AG04450 (cell line): ENCODE measurements around the gene NEK8. TPM values are rescaled to one million over a fixed set of nuclear protein-coding genes. Genes with fewer than 3 reads are reported as not detected.

Experiments used
- CTCF ChIA-PET: fragments of 300-600, 350-600 bp; formaldehyde crosslinking; extraction: SDS; loops from one replicate; lab custom pipeline; 2022; ENCODE audit warnings: antibody characterized with exemption, inconsistent platforms; lab: Charles Lee
- POLR2A ChIA-PET: fragments of 350-600 bp; formaldehyde crosslinking; extraction: SDS; loops from one replicate; lab custom pipeline; 2021; ENCODE audit warnings: antibody characterized with exemption, inconsistent platforms; lab: Yijun Ruan, JAX
- DNase-seq: peaks from one replicate; pipeline ENCODE4 v3.0.0-alpha.2; 2011; ENCODE audit warnings: low read depth, low spot score
- H3K27ac ChIP-seq: one replicate; pipeline ENCODE4 v1.5.1; 2012; ENCODE audit warnings: low read depth, low read length, control low read depth
- H3K27me3 ChIP-seq: one replicate; pipeline ENCODE4 v1.6.0; 2012; ENCODE audit warnings: low read length; ENCODE audit not compliant: control insufficient read depth, insufficient read depth
- H3K4me3 ChIP-seq: 2 replicates; pipeline ENCODE4 v1.5.1; 2011; ENCODE audit warnings: mild to moderate bottlenecking, low read depth, low read length, control low read depth
- H3K9me3 ChIP-seq: 2 replicates; pipeline ENCODE4 v1.5.1; 2012; ENCODE audit warnings: low read length; ENCODE audit not compliant: control insufficient read depth, insufficient read depth
- CTCF ChIP-seq: IDR thresholded peaks from 2 replicates; pipeline ENCODE4 v1.5.1; 2011; ENCODE audit warnings: low read depth, low read length, control low read depth, inconsistent platforms
- polyA plus RNA-seq: library from polyadenylated mRNA; depleted of rRNA; stranded (reverse); fragments of >200 nt; gene quantifications from 2 replicates; pipeline ENCODE4 v1.2.3, GENCODE V29; 2011

The NEK8 gene
- polyA plus RNA-seq, 1 experiment = 2.5 TPM

- DNase-seq = no peak
- no peaks in the 10 kb centered on the region; the same call in 1 of the 2 replicates for H3K9me3 ChIP-seq
- ChIA-PET POLR2A (interaction anchor here (1.0 kb wide), 1 partner anchor 11 kb away, joined by 5 read pairs; no protein-coding TSS in a partner anchor), CTCF (interaction anchor here (0.6 kb wide), 1 partner anchor 30 kb away, joined by 4 read pairs; no protein-coding TSS in a partner anchor)
- H3K4me3 ChIP-seq = no peak overlapping the region
- TF ChIP-seq CTCF = no peak
- no peaks in the 10 kb centered on the region for H3K27me3 ChIP-seq
- no peak overlapping the region for H3K27ac ChIP-seq
Measured at GRCh38 chr17:28712705-28713415, 15.7 kb upstream of the NEK8 start.

- no peaks in the 10 kb centered on the region; the same call in 1 of the 2 replicates for H3K9me3 ChIP-seq
Measured at GRCh38 chr17:28714281-28714680, 14.3 kb upstream of the NEK8 start.

GRCh38 chr17:28715217-28715616, 13.4 kb upstream of the NEK8 start:
- Histone ChIP-seq H3K9me3 (no peaks in the 10 kb centered on the region; the same call in 1 of the 2 replicates), H3K4me3 (peak overlapping the region; percentile 85), H3K27me3 (no peaks in the 10 kb centered on the region), H3K27ac (no peak overlapping the region)
- no peak for TF ChIP-seq CTCF
- ChIA-PET CTCF (interaction anchor here (1.2 kb wide), 1 partner anchor 238 kb away, joined by 4 read pairs; no protein-coding TSS in a partner anchor), POLR2A (interaction anchor here (0.6 kb wide), 1 partner anchor 54 kb away, joined by 11 read pairs; no protein-coding TSS in a partner anchor)
- no peak for DNase-seq

More at GRCh38 chr17:28714281-28714680, 14.3 kb upstream of the NEK8 start:
- Histone ChIP-seq H3K27ac (no peak overlapping the region), H3K4me3 (no peak overlapping the region), H3K27me3 (no peaks in the 10 kb centered on the region)
- DNase-seq = no peak
- CTCF ChIA-PET = no interaction called here
- POLR2A ChIA-PET = no interaction called here
- no peak for TF ChIP-seq CTCF

- Histone ChIP-seq H3K4me3 (peak overlapping the region; percentile 85), H3K27me3 (no peaks in the 10 kb centered on the region), H3K27ac (peak overlapping the region; percentile 91), H3K9me3 (no peaks in the 10 kb centered on the region; the same call in 1 of the 2 replicates)
- no peak for DNase-seq
- no peak for TF ChIP-seq CTCF
- POLR2A ChIA-PET = no interaction called here
- CTCF ChIA-PET = interaction anchor here (1.0 kb wide), 1 partner anchor 10 kb away, joined by 3 read pairs; no protein-coding TSS in a partner anchor
Measured at GRCh38 chr17:28716740-28717577, 11.6 kb upstream of the NEK8 start.
